Astrocyte (in vitro differentiated cells and primary cell): ENCODE measurements around the gene MCF2L. TPM values are rescaled to one million over a fixed set of nuclear protein-coding genes. Genes with fewer than 3 reads are reported as not detected.

Experiments
- DNase-seq: peaks from one replicate; pipeline ENCODE4 v3.0.0-alpha.2; 2010; ENCODE audit warnings: low read depth
- FAIRE-seq: peaks from 2 replicates; lab custom pipeline; 2011; peaks lifted over from hg19 to GRCh38; lab: Jason Lieb, UNC
- H2AFZ ChIP-seq: 2 replicates; pipeline ENCODE4 v1.6.0; 2012; ENCODE audit warnings: low read depth, low read length, inconsistent platforms
- H3K27ac ChIP-seq: 2 replicates; pipeline ENCODE4 v1.5.1; 2011; ENCODE audit warnings: low read depth, low read length, inconsistent platforms
- H3K27me3 ChIP-seq: 2 replicates; pipeline ENCODE4 v1.6.0; 2011; ENCODE audit warnings: low read length, inconsistent platforms; ENCODE audit not compliant: insufficient read depth
- H3K36me3 ChIP-seq: 2 replicates; pipeline ENCODE4 v1.5.1; 2011; ENCODE audit warnings: low read length, inconsistent platforms; ENCODE audit not compliant: insufficient read depth
- H3K4me1 ChIP-seq: 2 replicates; pipeline ENCODE4 v1.5.1; 2011; ENCODE audit warnings: low read length, inconsistent platforms; ENCODE audit not compliant: insufficient read depth
- H3K4me2 ChIP-seq: 2 replicates; pipeline ENCODE4 v1.6.0; 2012; ENCODE audit warnings: low read length, inconsistent platforms
- H3K4me3 ChIP-seq: 2 replicates; pipeline ENCODE4 v1.5.1; 2011; ENCODE audit warnings: low read depth, mild to moderate bottlenecking, low read length, inconsistent platforms; ENCODE audit not compliant: insufficient read depth
- H3K79me2 ChIP-seq: 2 replicates; pipeline ENCODE4 v1.6.0; 2012; ENCODE audit warnings: mild to moderate bottlenecking, low read length, inconsistent platforms; ENCODE audit not compliant: insufficient read depth
- H3K9ac ChIP-seq: 2 replicates; pipeline ENCODE4 v1.6.0; 2012; ENCODE audit warnings: mild to moderate bottlenecking, low read length, inconsistent platforms
- H3K9me3 ChIP-seq: 2 replicates; pipeline ENCODE4 v1.5.1; 2012; ENCODE audit warnings: low read depth, mild to moderate bottlenecking, low read length, inconsistent platforms; ENCODE audit not compliant: insufficient read depth
- H4K20me1 ChIP-seq: 2 replicates; pipeline ENCODE4 v1.6.0; 2012; ENCODE audit warnings: low read length, inconsistent platforms; ENCODE audit not compliant: insufficient read depth
- H3K27ac Mint-ChIP-seq: one replicate; pipeline ENCODE4 v1.8.0; 2021; ENCODE audit warnings: mild to moderate bottlenecking, mixed read lengths; ENCODE audit not compliant: unreplicated experiment
- H3K27me3 Mint-ChIP-seq: one replicate; pipeline ENCODE4 v1.8.0; 2021; ENCODE audit warnings: low read depth, mixed read lengths; ENCODE audit not compliant: unreplicated experiment
- H3K36me3 Mint-ChIP-seq: one replicate; pipeline ENCODE4 v1.8.0; 2021; ENCODE audit warnings: low read depth, mixed read lengths; ENCODE audit not compliant: unreplicated experiment
- H3K4me1 Mint-ChIP-seq: one replicate; pipeline ENCODE4 v1.8.0; 2021; ENCODE audit warnings: low read depth, mixed read lengths; ENCODE audit not compliant: unreplicated experiment
- H3K4me3 Mint-ChIP-seq: one replicate; pipeline ENCODE4 v1.8.0; 2021; ENCODE audit warnings: mild to moderate bottlenecking, moderate library complexity, mixed read lengths; ENCODE audit not compliant: unreplicated experiment
- H3K9me3 Mint-ChIP-seq: one replicate; pipeline ENCODE4 v1.8.0; 2021; ENCODE audit warnings: mild to moderate bottlenecking, mixed read lengths; ENCODE audit not compliant: unreplicated experiment
- CTCF ChIP-seq: IDR thresholded peaks from 2 replicates; pipeline ENCODE4 v1.5.1; 2011; ENCODE audit warnings: low read depth, mild to moderate bottlenecking, inconsistent platforms, low read length, moderate library complexity; ENCODE audit not compliant: insufficient read depth
- EZH2 ChIP-seq: IDR thresholded peaks from 2 replicates; pipeline ENCODE4 v1.6.1; 2012; ENCODE audit warnings: mild to moderate bottlenecking, low read length, inconsistent platforms; ENCODE audit not compliant: insufficient read depth
- total RNA-seq: library from RNA; stranded (reverse); gene quantifications from 2 replicates; pipeline ENCODE4 v1.2.1, GENCODE V29; 2021

The MCF2L gene
- total RNA-seq, 1 donor from 2014 or later: 3.4 TPM

- no peaks in the 10 kb centered on the region for H3K79me2 ChIP-seq
- H3K9ac ChIP-seq: no peak overlapping the region
- no peak for FAIRE-seq
Measured at GRCh38 chr13:113041896-113042295, 72.9 kb downstream of the MCF2L start.

GRCh38 chr13:113042456-113042855 is 73.4 kb downstream of the MCF2L start:
- H2AFZ ChIP-seq: no peak overlapping the region
- no peak overlapping the region for H3K4me3 Mint-ChIP-seq
- H3K9me3 Mint-ChIP-seq: peaks cover 6% of the 10 kb centered on the region
- FAIRE-seq (no peak), DNase-seq (no peak)
- no peak overlapping the region for H3K4me2 ChIP-seq
- peaks cover 2% of the 10 kb centered on the region for H3K36me3 Mint-ChIP-seq
- no peak overlapping the region for H3K4me3 ChIP-seq
- no peak overlapping the region for H3K27ac ChIP-seq
- no peaks in the 10 kb centered on the region for H3K9me3 ChIP-seq
- H3K27me3 Mint-ChIP-seq: peaks cover 45% of the 10 kb centered on the region
- TF ChIP-seq EZH2 (no peak), CTCF (no peak)
- H3K27ac Mint-ChIP-seq: no peak overlapping the region
- no peaks in the 10 kb centered on the region for H3K36me3 ChIP-seq
- peaks cover 1% of the 10 kb centered on the region for H3K4me1 Mint-ChIP-seq
- no peaks in the 10 kb centered on the region for H3K79me2 ChIP-seq
- peaks cover 4% of the 10 kb centered on the region for H3K27me3 ChIP-seq
- no peaks in the 10 kb centered on the region for H3K4me1 ChIP-seq
- no peaks in the 10 kb centered on the region for H4K20me1 ChIP-seq
- no peak overlapping the region for H3K9ac ChIP-seq

More at GRCh38 chr13:113041896-113042295, 72.9 kb downstream of the MCF2L start:
- no peak for DNase-seq
- peaks cover 1% of the 10 kb centered on the region for H3K4me1 Mint-ChIP-seq
- H3K9me3 ChIP-seq: no peaks in the 10 kb centered on the region
- no peak overlapping the region for H3K4me3 ChIP-seq
- H3K27ac Mint-ChIP-seq: no peak overlapping the region
- H3K36me3 ChIP-seq: no peaks in the 10 kb centered on the region
- H3K27ac ChIP-seq: no peak overlapping the region
- H3K27me3 Mint-ChIP-seq: peaks cover 45% of the 10 kb centered on the region
- H3K36me3 Mint-ChIP-seq: peaks cover 2% of the 10 kb centered on the region
- H2AFZ ChIP-seq: no peak overlapping the region
- TF ChIP-seq EZH2: no peak
- TF ChIP-seq CTCF: no peak
- peaks cover 7% of the 10 kb centered on the region for H3K27me3 ChIP-seq
- no peaks in the 10 kb centered on the region for H4K20me1 ChIP-seq
- H3K4me2 ChIP-seq: no peak overlapping the region
- H3K4me1 ChIP-seq: no peaks in the 10 kb centered on the region
- H3K4me3 Mint-ChIP-seq: no peak overlapping the region
- H3K9me3 Mint-ChIP-seq: peaks cover 7% of the 10 kb centered on the region

DNA sequence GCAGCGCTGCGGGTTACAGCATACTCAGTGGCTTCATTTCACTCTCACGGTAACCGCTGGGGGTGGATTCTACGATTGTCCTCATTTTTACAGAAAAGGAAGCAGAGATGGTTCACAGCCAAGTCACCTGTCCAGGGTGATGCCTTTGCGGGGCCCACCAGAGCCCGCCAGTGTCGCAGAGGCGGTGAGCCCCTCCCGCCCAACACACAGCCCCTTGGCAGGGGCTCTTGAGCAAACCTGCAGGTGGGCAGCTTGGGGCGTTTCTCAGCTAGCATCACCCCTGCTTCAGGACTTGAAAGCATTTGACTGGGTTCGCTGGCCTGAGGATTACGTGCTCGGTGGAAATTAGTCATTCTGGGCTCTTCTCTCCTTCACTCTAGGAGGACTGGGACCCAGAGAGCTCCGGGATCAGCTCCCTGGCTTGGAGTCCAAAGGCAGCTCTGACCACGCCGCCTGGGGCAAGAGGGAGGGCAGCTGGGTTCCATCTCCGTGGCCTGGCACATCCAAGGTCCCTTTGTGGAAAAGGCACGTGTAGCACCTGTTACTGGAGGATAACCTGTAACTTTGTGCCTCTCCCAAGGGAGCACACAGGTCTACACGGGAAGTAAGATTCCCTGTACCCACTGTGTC is 74.1 kb downstream of the MCF2L start:
- Histone ChIP-seq H3K9ac (no peak overlapping the region), H3K4me3 (no peak overlapping the region), H3K4me2 (no peak overlapping the region), H4K20me1 (no peaks in the 10 kb centered on the region), H2AFZ (no peak overlapping the region), H3K27ac (no peak overlapping the region), H3K4me1 (no peaks in the 10 kb centered on the region), H3K79me2 (no peaks in the 10 kb centered on the region), H3K36me3 (no peaks in the 10 kb centered on the region), H3K27me3 (peaks cover 4% of the 10 kb centered on the region), H3K9me3 (no peaks in the 10 kb centered on the region)
- H3K27me3 Mint-ChIP-seq: peaks cover 49% of the 10 kb centered on the region
- no peak overlapping the region for H3K27ac Mint-ChIP-seq
- H3K4me1 Mint-ChIP-seq: peaks cover 1% of the 10 kb centered on the region
- peaks cover 2% of the 10 kb centered on the region for H3K36me3 Mint-ChIP-seq
- no peak for TF ChIP-seq CTCF
- no peak for TF ChIP-seq EZH2
- H3K9me3 Mint-ChIP-seq: peaks cover 3% of the 10 kb centered on the region
- no peak overlapping the region for H3K4me3 Mint-ChIP-seq
- FAIRE-seq (no peak), DNase-seq (no peak)
